GM18499 (cell line): Measurements from ENCODE around the gene STMN3.
"Not testable (repeated sequence)": the region's sequence is repeated elsewhere in the genome, so short reads cannot be mapped to it uniquely, and the experiment has no call there.

Source experiments
- ATAC-seq: cut with Tn5 transposase; IDR thresholded peaks from one replicate; pipeline ENCODE4 v1.9.1; 2021; ENCODE audit warnings: moderate number of reproducible peaks; ENCODE audit not compliant: insufficient read depth, unreplicated experiment

Gene STMN3

GRCh38 chr20:63640686-63641085 is 12.5 kb downstream of the STMN3 start:
- ATAC-seq = not testable (repeated sequence)

GRCh38 chr20:63640086-63640485 is 13.1 kb downstream of the STMN3 start:
- ATAC-seq = no peak

DNA sequence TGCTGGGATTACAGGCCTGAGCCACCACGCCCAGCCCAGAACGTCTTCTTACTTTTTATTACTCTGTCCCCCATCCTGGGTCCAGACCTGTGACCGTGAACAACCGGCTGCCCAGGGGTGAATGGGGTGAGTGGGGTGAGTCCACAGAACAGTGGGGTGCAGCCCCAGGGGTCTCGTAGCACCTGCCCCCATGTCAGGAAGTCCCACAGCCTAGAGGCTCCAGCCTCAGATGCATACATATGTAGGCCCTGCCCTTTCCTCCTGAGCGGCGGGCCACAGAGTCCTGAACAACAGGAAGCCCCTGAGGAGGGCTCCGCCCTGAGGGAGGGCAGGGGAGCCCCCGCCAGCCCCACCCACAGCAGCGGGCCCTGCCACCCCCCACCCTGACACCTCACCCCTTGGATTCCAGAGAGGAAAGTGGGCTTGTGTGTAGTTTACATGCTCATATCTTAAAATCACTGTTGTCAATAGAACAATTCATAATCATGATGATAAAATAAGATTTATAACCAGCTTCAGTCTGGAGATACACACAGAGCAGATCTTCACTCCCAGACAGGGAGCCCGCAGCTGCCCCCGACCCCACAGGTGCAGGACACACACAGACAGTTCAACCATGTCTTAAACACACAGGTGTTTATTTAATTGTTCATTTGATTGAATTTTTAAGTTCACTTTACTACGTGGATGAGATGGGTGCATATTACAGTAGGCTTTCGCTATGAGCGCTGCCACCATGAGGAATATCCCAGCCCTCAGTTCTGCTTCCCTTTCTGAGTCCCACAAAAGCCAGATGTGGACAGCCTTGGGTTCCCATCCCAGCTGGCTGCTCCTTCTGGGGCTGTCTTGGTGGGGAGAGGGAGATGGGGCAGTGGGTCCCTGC is 13.9 kb downstream of the STMN3 start:
- ATAC-seq = no peak

- no peak for ATAC-seq
Measured at GRCh38 chr20:63636752-63637628, 16.2 kb downstream of the STMN3 start.

DNA sequence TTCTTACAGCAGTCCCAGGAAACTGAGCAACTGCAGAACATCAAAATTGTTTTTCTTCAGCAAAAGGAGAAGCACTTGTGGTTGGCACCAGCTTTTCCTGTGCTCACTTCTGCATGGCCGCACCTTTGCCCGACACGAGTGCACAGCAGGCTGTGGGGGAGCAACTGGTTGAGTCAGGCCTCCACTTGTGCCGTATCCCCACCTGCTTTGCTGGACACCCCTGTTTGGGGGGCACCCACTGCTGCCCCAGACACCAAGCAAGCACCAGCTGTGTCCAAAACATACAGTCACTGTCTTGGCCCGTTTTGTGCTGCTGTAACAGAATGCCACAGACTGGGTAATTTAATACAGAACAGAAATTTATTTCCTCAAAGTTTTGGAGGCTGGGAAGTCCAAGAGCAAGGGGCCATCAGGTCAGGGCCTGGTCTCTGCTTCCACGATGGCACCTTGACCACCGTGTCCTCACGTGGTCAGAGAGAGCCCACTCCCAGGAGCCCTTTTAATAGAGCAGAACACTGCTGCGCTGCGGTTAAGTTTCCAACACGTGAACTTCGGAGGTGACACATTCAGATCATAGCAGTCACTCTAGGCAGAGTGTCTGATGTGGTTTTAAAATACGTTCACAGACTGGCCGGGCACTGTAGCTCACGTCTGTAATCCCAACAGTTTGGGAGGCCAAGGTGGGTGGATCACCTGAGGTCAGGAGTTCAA is 17.6 kb downstream of the STMN3 start:
- ATAC-seq = no peak

DNA sequence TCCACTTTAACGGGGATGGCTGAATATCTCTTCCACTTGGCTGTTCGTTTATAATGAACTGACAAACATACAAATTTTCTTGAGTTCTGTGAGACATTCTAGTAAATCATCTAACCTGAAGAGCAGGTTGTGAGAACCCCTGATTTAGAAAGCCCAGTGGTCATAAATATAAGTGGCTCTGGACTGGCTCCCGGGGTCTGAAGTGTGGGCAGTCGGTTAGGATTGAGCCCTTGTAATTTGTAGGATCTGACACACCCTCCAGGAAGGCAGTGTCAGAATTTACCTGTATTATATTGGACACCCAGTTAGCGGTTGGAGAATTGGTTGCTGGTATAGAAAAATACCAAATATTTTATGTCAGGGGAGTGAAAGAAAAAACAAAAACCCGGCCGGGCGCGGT is 19.5 kb downstream of the STMN3 start:
- ATAC-seq = no peak

GRCh38 chr20:63631426-63631825 is 21.8 kb downstream of the STMN3 start:
- ATAC-seq = not testable (repeated sequence)

DNA sequence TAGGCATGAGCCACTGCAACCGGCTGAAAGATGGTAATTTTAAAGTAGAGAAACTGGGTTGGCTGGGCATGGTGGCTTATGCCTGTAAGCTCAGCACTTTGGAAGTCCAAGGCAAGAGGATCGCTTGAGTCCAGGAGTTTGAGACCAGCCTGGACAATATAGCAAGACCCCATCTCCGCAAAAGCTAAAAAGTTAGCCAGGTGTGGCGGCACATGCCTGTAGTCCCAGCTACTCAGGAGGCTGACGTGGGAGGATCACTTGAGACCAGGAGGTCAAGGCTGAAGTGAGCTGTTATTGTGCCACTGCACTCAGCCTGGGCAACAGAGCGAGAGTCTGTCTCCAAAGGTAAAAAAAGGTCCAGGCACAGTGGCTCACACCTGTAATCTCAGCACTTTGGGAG is 22.3 kb downstream of the STMN3 start:
- not testable (repeated sequence) for ATAC-seq

DNA sequence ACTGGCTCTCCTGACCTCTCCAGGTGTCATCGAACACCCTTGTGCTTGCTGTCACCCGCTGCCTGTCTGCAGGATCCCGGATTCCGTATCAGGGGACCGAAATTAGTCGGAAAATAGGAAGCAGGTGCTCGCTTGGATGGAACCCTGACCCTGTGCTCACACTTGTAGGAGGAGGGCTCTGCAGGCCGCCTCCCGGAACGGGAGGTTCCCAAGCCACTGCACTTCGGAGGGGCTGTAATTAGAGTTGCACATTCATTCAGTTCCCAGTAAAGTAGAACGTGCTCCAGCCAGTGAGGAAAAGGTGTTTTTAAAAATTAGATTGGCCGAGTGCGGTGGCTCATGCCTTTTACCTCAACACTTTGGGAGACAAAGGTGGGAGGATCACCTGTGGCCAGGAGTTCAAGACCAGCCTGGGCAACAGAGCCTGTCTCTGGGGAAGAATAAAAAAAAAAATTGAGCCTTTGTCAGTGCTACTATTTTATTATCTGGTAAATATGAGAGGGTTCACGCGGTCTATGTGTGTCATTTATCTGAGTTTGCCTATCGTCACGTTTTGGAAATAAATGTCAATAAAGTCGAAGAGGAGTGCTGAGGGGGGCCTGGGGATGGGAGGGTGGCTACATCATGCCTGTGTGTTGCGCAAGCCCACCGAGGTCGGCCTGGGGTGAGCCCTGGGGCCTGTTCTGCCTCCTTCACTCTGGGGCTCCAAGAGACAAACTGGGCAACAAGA is 24.8 kb downstream of the STMN3 start:
- no peak for ATAC-seq

DNA sequence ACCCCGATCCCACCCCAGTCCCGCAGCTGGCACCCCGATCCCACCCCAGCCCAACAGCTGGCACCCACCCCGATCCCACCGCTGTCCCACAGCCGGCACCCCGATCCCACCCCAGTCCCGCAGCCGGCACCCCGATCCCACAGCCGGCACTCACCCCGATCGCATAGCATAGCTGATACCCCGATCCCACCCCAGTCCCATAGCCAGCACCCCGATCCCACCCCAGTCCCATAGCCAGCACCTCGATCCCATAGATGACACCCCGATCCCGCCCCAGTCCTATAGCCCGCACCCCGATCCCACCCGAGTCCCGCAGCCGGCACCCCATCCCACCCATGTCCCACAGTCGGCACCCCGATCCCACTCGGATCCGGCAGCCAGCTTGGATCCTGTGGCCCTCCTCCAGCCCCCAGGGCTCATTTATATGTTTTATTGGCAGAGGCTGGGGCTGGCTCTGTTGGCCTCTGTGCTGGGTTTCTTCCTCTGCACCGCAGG is 25.4 kb downstream of the STMN3 start:
- ATAC-seq = no peak

DNA sequence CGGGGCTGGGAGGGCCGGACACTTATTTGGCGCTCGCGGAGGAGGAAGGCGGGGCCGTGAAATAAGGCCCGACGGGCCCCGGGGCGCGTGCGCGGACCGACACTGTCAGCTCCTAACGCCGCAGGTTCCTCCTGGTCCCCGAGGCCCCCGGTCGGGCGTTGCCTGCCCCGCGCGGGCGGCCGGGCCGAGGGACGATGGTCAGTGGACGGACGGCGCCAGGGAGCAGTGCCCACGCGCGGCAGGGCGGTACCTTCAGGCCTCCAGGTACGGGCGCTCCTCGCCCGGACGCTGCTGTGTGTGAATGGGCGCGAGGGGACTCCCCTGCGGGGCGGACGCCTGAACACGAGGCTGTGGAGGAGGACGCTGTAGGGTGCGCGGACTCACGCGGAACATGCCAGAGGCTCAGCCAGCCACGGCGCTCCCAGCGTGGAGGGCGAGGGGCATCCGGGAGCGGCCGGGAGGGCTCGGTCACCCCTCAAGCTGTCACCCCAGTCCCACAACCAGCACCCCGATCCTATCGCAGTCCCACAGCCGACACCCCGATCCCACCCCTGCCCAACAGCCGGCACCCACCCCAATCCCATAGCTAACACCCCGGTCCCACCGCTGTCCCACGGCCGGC is 26.0 kb downstream of the STMN3 start:
- ATAC-seq = no peak

DNA sequence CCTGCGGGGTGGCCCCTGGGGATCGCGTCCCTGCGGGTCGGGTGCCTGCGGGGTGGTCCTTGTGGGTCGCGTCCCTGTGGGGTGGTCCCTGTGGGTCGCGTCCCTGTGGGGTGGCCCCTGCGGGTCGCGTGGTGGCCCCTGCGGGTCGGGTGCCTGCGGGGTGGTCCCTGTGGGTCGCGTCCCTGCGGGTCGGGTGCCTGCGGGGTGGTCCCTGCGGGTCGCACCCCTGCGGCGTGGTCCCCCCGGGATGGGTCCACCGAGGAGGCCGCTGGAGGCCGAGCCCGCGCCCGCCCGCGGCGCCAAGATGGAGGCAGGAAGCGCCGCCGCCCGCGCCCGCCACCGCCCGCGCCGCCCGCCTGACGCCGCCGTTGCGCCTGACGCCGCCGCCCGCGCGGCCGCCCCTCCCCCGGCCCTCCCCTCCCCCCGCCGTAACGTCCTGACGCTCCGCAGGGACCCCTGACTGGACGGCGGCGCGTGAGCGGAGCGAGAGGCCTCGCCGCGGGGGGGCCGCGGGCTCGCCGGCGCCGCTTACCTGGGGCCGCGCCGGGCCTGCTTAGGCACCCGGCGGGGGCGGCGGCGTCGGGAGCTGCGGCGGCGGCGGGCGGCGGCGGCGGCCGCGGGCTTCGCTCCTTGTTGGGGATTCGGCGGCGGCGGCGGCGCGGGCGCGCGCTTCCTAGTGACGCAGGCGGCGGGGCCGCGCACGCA is 26.6 kb downstream of the STMN3 start, which contains the start of gene GMEB2:
Gene GMEB2 (minus strand): TSS at position 678 of the 705 bp plus-strand sequence. CDS start 7,704 bp downstream, outside the sequence.
- no peak for ATAC-seq

DNA sequence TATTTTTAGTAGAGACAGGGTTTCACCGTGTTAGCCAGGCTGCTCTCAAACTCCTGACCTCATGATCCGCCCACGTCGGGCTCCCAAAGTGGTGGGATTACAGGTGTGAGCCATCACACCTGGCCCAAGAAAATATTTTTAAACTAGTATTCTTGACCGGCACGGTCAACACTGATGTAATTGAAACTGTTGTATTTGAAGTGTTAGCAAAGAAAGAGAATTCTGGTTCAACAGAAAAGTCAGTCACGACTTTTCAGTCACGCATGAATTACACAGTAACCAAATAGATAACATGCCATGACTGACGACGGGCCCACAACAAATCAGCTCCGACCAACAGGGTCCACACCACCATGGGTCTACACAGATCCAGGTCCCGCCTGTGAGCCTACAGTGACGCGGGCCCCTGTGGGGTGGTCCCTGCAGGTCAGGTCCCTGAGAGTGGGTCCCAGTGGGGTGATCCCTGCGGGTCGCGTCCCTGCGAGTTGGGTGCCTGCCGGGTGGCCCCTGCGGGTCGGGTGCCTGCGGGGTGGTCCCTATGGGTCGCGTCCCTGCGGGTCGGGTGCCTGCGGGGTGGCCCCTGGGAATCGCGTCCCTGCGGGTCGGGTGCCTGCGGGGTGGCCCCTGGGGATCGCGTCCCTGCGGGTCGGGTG is 27.3 kb downstream of the STMN3 start:
- no peak for ATAC-seq

DNA sequence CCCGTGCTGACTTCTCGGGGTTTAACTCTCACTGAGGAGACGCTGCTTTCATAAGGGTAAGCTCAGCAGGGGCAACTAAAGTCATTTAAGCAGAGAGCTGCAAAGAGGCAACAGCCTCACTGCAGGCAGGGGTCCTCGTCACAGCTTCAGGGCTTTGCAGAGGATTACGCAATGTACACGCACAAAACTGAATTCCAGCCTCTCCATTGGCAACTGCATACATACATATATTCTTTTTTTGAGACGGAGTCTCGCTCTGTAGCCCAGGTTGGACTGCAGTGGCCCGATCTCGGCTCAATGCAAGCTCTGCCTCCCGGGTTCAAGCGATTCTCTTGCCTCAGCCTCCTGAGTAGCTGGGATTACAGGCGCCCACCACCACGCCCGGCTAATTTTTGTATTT is 28.7 kb downstream of the STMN3 start:
- ATAC-seq = no peak

DNA sequence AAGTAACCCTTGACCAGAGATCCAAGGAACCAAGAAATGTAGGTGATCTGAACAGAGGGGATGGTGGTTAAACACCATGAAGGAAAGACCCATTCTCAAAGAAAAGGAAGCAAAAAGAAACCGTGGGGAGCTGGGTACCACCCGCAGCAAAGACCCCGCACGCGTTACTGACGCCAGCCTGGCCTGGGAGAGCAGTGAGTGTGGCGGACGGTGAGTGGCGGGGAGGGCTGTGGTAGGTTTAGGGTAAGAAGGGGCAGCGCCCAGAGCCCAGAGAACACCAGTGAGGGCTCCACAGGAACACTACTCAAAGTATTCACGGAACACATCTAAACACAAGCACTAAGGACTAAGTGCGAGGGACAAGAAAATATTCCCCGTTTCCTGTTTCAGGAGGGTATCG is 30.5 kb downstream of the STMN3 start:
- ATAC-seq = no peak

- no peak for ATAC-seq
Measured at GRCh38 chr20:63622096-63622495, 31.1 kb downstream of the STMN3 start.

DNA sequence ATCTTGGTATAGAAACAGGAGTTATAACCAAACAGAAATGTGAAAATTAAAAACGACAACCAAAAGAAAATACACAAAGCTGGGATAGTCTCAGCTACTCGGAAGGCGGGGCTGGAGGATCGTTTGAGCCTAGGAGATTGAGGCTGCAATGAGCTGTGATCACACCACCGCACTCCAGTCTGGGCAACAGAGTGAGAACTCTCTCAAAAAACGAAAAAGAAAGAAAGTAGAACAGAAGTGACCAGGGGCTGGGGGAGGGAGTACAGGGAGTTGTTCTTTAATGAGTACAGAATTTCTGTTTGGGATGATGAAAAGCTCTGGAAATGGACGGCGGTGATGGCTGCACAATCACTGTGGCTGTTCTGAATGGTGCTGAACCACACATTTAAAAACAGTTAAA is 32.2 kb downstream of the STMN3 start:
- ATAC-seq = no peak

DNA sequence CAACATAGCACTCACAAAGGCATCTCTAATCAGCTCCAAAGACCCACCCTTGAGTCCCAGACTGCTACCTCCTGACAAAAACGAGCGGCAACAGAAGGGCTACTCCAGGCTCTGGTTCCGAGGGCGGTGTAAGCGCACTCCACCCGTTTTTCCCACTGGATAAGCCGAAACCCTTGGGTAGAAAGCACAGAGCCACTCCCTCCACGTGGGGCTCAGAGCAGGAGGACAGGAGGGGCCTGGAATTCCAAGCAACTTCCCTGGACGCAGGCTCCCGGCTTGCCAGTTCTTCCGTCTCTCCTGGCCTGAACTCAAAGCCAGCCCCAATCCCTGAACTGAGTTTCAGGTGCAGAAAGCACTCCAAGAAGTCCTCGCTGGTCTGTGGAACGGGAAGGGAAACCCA is 33.7 kb downstream of the STMN3 start:
- ATAC-seq = no peak
